ENCODE data around the gene STEAP3.

- no peak for TF ChIP-seq CTCF (IDR thresholded peaks at IDR 0.05)
- no peak for TF ChIP-seq POLR2A (IDR thresholded peaks at IDR 0.05)
Measured at GRCh38 chr2:119178776-119179175, 44.9 kb upstream of the STEAP3 start.
